Gastroesophageal sphincter (tissue), 4 donors: ENCODE measurements around the gene TSHZ3. TPM values are rescaled to one million over a fixed set of nuclear protein-coding genes. Genes with fewer than 3 reads are reported as not detected.

Experiments used
- ATAC-seq: fragments of 150-250 bp; one replicate; pipeline ENCODE4 v1.9.1; 2016; ENCODE audit warnings: mild to moderate bottlenecking, moderate library complexity
- H3K27ac ChIP-seq, 4 donors: fragments of 200-600 bp; sonication (generic) in 3 of 4; 1 replicate in 3 of 4; 2 replicates in 1 of 4; pipeline ENCODE4 v1.5.1; 2016 to 2019
- H3K27me3 ChIP-seq: fragments of 200-600 bp; sonication (generic); one replicate; pipeline ENCODE4 v1.5.1; 2019
- H3K36me3 ChIP-seq, 2 donors: fragments of 200-600 bp; sonication (generic); one replicate each; pipeline ENCODE4 v1.5.1; 2019; ENCODE audit warnings: control low read depth in 1 of 2
- H3K4me1 ChIP-seq, 3 donors: fragments of 200-600 bp; sonication (generic); 1 replicate in 2 of 3; 2 replicates in 1 of 3; pipeline ENCODE4 v1.5.1; 2016 to 2019; ENCODE audit warnings: control low read depth in 2 of 3
- H3K4me3 ChIP-seq, 2 donors: fragments of 200-600 bp; sonication (generic); one replicate each; pipeline ENCODE4 v1.5.1; 2019; ENCODE audit warnings: mild to moderate bottlenecking in 1 of 2, moderate library complexity in 1 of 2
- H3K9me3 ChIP-seq, 3 donors: fragments of 200-600 bp; sonication (generic); one replicate each; pipeline ENCODE4 v1.5.1; 2017 to 2019; ENCODE audit warnings: control low read depth in 2 of 3
- CTCF ChIP-seq, 4 experiments: fragments of 200-600 bp in 2 of 4; fragments of 450-650 bp in 2 of 4; sonication (generic) in 1 of 4; IDR thresholded peaks; one replicate each; pipeline ENCODE4 v1.5.1; 2017 to 2019; ENCODE audit warnings: antibody characterized with exemption in 4 of 4, mild to moderate bottlenecking in 2 of 4, moderate library complexity in 2 of 4
- EP300 ChIP-seq: sonication (generic); formaldehyde crosslinking; IDR thresholded peaks from one replicate; pipeline ENCODE4 v1.6.1; 2017; ENCODE audit warnings: antibody characterized with exemption, mild to moderate bottlenecking
- POLR2A ChIP-seq, 2 donors: fragments of 450-650 bp; IDR thresholded peaks; one replicate each; pipeline ENCODE4 v1.6.1; 2017; ENCODE audit warnings: antibody characterized with exemption in 2 of 2, mild to moderate bottlenecking in 2 of 2, moderate library complexity in 1 of 2
- POLR2AphosphoS5 ChIP-seq: sonication (generic); formaldehyde crosslinking; IDR thresholded peaks from one replicate; pipeline ENCODE4 v1.6.1; 2017; ENCODE audit warnings: antibody characterized with exemption
- WGBS, 2 donors: methylation state at CpG; one replicate each; pipeline ENCODE4 v1.1.5; 2018; ENCODE audit warnings: low coverage in 1 of 2; 5-methylcytosine and 5-hydroxymethylcytosine counted together
- total RNA-seq, 4 donors: library from RNA; depleted of rRNA; stranded (reverse); fragments of >200 nt; gene quantifications; one replicate each; pipeline ENCODE4 v1.1.0, GENCODE V29; 2016

TSHZ3 gene
- total RNA-seq, 4 donors from 2014 or later: 15.6 to 40.2 (median 31.1) TPM

DNA sequence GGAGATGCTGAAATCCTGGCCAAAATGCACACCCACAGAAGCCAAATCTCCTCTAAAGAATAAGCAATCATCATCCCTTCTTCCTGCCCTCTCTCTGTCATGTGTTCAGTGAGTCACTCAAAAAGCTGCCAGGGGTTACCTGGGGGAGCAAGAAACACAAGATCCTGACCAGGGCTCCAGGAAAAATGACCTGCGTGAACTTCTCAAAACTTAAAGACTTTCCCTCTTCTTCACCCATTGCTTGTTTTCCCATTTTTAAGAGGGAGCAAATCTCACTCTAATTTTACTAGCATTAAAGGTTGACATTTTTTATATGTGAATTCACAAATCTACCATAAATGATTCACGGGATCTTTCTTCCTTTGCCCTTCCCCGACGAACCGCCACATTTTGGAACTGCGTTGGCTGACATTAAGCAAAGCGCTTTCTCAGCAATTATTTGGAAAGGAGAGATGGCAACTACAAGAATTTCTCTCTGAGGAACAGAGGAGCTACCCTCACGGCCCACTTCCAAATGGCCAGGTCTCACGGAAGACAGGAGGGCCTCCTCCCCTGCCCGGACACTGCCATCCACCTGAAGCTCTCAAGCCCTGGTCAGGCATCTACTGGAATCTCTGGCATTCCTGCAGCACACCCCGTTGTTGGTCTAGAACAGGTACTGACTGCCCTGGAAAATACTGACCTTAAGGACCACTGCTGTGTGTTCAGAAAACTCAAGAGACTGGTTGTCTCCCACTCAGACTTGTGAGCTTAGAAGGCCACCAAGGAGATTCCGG lies 14.2 kb downstream of the TSHZ3 start:
- Histone ChIP-seq H3K27me3 (no peaks in the 10 kb centered on the region), H3K4me1 (peaks cover 4 to 100% (median 43%) of the 10 kb centered on the region in 3 donors), H3K9me3 (no peaks in the 10 kb centered on the region), H3K36me3 (no peaks in the 10 kb centered on the region), H3K4me3 (no peak overlapping the region), H3K27ac (peak overlapping the region in 2 of 4 donors; percentile 14 to 57)
- TF ChIP-seq EP300: no peak
- WGBS, 2 donors: 90% methylated on average over 8 of the region's 12 CpGs; no CpG with 5 or more reads in 1 of the 2 donors
- ATAC-seq: no peak

DNA sequence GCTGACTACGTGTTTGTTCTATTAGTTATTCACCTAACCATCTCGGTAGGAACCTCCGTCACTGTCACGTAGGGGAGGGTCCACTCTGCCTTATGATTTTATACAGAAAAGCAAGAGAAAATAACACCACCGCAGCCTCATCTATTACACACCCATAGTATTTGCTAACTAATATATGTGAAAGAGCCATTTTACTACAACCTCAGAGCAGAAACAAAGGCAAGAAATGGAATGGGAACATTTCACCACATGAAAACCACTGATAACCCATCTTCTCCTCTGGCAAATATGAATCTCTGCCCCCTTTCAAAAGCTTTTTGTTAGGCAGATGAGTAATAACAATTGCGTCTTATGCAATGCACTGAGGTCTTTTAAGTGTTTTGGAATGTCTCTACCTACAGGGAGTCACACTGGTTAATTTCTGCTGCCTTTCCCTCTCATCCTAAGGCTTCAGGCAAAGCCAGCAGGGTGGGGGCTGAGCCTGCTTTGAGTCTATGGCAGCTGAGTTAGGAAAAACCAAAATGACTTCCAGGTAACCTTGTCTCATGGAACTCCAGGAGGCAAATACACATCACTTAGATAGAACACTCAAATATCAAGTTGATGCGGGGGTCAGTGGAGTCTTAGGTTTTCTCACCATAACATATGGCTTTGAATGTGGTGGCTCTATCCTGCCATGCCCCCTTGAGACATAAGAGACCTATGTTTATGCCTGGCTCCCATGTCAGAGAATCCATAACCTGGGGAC lies 15.0 kb downstream of the TSHZ3 start:
- H3K27ac ChIP-seq: peak overlapping the region in 2 of 4 donors; percentile 14 to 40
- WGBS, 2 donors: 83 to 86% methylated on average over 7 of the region's 7 CpGs
- no peaks in the 10 kb centered on the region for H3K27me3 ChIP-seq
- H3K4me3 ChIP-seq: no peak overlapping the region
- no peak for ATAC-seq
- no peaks in the 10 kb centered on the region for H3K9me3 ChIP-seq
- peaks cover 0 to 100% (median 36%) of the 10 kb centered on the region in 3 donors for H3K4me1 ChIP-seq
- TF ChIP-seq POLR2AphosphoS5 (no peak), CTCF (IDR thresholded peaks at IDR 0.05) (no peak), POLR2A (IDR thresholded peaks at IDR 0.05) (no peak), EP300 (no peak)
- no peaks in the 10 kb centered on the region for H3K36me3 ChIP-seq

- no peaks in the 10 kb centered on the region for H3K9me3 ChIP-seq
- peaks cover 0 to 93% (median 21%) of the 10 kb centered on the region in 3 donors for H3K4me1 ChIP-seq
- peak overlapping the region in 3 of 4 donors; percentile 52 to 55 (median 53) for H3K27ac ChIP-seq
- H3K4me3 ChIP-seq: no peak overlapping the region
- 52 to 53% methylated on average over 5 to 8 of the region's 8 CpGs for WGBS, 2 donors
- peak; percentile 76 for TF ChIP-seq POLR2AphosphoS5
- no peak for TF ChIP-seq EP300
- no peak for ATAC-seq
- no peaks in the 10 kb centered on the region for H3K27me3 ChIP-seq
- H3K36me3 ChIP-seq: no peaks in the 10 kb centered on the region
These were observed 17.1 kb downstream of the TSHZ3 start for GRCh38 chr19:31332096-31332495.

GRCh38 chr19:31331536-31331935 lies 17.7 kb downstream of the TSHZ3 start:
- H3K36me3 ChIP-seq: no peaks in the 10 kb centered on the region
- ATAC-seq: no peak
- peak overlapping the region in 3 of 4 donors; percentile 52 to 55 (median 53) for H3K27ac ChIP-seq
- no peaks in the 10 kb centered on the region for H3K9me3 ChIP-seq
- no peaks in the 10 kb centered on the region for H3K27me3 ChIP-seq
- no peak overlapping the region for H3K4me3 ChIP-seq
- TF ChIP-seq POLR2A (IDR thresholded peaks at IDR 0.05): no peak
- WGBS, 2 donors: no CpG with 5 or more reads among the region's 11 CpGs
- H3K4me1 ChIP-seq: peaks cover 0 to 93% (median 26%) of the 10 kb centered on the region in 3 donors

GRCh38 chr19:31330761-31331160 lies 18.5 kb downstream of the TSHZ3 start:
- H3K9me3 ChIP-seq: no peaks in the 10 kb centered on the region
- no peak for TF ChIP-seq EP300
- TF ChIP-seq POLR2AphosphoS5: no peak
- no peak for TF ChIP-seq POLR2A (IDR thresholded peaks at IDR 0.05)
- TF ChIP-seq CTCF (IDR thresholded peaks at IDR 0.05): no peak
- H3K4me1 ChIP-seq: peaks cover 0 to 93% (median 28%) of the 10 kb centered on the region in 3 donors
- H3K4me3 ChIP-seq: no peak overlapping the region
- no peaks in the 10 kb centered on the region for H3K36me3 ChIP-seq
- peak; percentile 17 for ATAC-seq
- H3K27ac ChIP-seq: peak overlapping the region in 3 of 4 donors; percentile 24 to 55 (median 55)
- H3K27me3 ChIP-seq: no peaks in the 10 kb centered on the region
- 40 to 56% methylated on average over 2 to 6 of the region's 12 CpGs for WGBS, 2 donors

- H3K4me1 ChIP-seq: peaks cover 0 to 89% (median 28%) of the 10 kb centered on the region in 3 donors
- peak overlapping the region in 3 of 4 donors; percentile 24 to 55 (median 55) for H3K27ac ChIP-seq
- no peaks in the 10 kb centered on the region for H3K9me3 ChIP-seq
- WGBS, 2 donors: 100% methylated on average over 1 of the region's 10 CpGs; no CpG with 5 or more reads in 1 of the 2 donors
- H3K36me3 ChIP-seq: no peaks in the 10 kb centered on the region
- TF ChIP-seq CTCF (IDR thresholded peaks at IDR 0.05) (no peak), POLR2AphosphoS5 (no peak), POLR2A (IDR thresholded peaks at IDR 0.05) (no peak), EP300 (no peak)
- no peak for ATAC-seq
- no peaks in the 10 kb centered on the region for H3K27me3 ChIP-seq
- no peak overlapping the region for H3K4me3 ChIP-seq
These were observed 19.0 kb downstream of the TSHZ3 start for GRCh38 chr19:31330237-31330636.
